K562 (cell line): Measurements from ENCODE around the gene RIPOR2. TPM values are rescaled to one million over a fixed set of nuclear protein-coding genes. Genes with fewer than 3 reads are reported as not detected.
"Not testable (repeated sequence)": the region's sequence is repeated elsewhere in the genome, so short reads cannot be mapped to it uniquely, and the experiment has no call there.

Experiments used
- ATAC-seq: fragments of 200-7000 bp; cut with Tn5 transposase; 3 replicates; pipeline ENCODE4 v1.9.1; 2020; ENCODE audit warnings: moderate library complexity
- BruUV-seq: library from RNA; stranded (reverse); fragments of 400-500 nt; replicated peaks from 2 replicates; lab custom pipeline; 2021; lab: Mats Ljungman, UMichigan
- CTCF ChIA-PET: fragments of 300-600 bp; formaldehyde crosslinking; extraction: SDS; loops from one replicate; lab custom pipeline; 2021; ENCODE audit warnings: low intra/inter-chr PET ratio; lab: Yijun Ruan, JAX
- POLR2A ChIA-PET: fragments of 300-600, 350-650 bp; sonication (Branson Sonifier 250); formaldehyde crosslinking; extraction: SDS; loops from one replicate; lab custom pipeline; 2021; ENCODE audit warnings: antibody characterized with exemption, inconsistent platforms; lab: Yijun Ruan, JAX
- DNase-seq, 4 experiments: peaks; one replicate each; pipeline versions ENCODE4 v3.0.0 to v3.0.0-alpha.2; 2011 to 2018; ENCODE audit warnings: low spot score in 3 of 4, mixed read lengths in 3 of 4; ENCODE audit errors: extremely low read depth in 1 of 4
- FAIRE-seq: peaks from 2 replicates; lab custom pipeline; 2011; peaks lifted over from hg19 to GRCh38; lab: Jason Lieb, UNC
- H2AFZ ChIP-seq: 2 replicates; pipeline ENCODE4 v1.6.0; 2011; ENCODE audit warnings: low read depth, low read length, control low read depth, inconsistent platforms
- H3K27ac ChIP-seq: fragments of 200-600 bp; 3 replicates; pipeline ENCODE4 v1.8.0; 2011; ENCODE audit warnings: low read depth, mild to moderate bottlenecking, control low read depth, inconsistent platforms, low read length, moderate library complexity, mixed read lengths; ENCODE audit errors: extremely low read depth
- H3K27me3 ChIP-seq, 2 experiments: fragments of 300-600 bp in 1 of 2; 2 replicates in 1 of 2; 3 replicates in 1 of 2; pipeline versions ENCODE4 v1.6.0 to v1.8.0; 2011; ENCODE audit warnings: inconsistent platforms in 2 of 2, low read length in 2 of 2, mild to moderate bottlenecking in 1 of 2, mixed read lengths in 1 of 2, moderate library complexity in 1 of 2; ENCODE audit not compliant: control insufficient read depth in 2 of 2, insufficient read depth in 2 of 2
- H3K36me3 ChIP-seq: fragments of 300-600 bp; 3 replicates; pipeline ENCODE4 v1.8.0; 2011; ENCODE audit warnings: mild to moderate bottlenecking, low read length, inconsistent platforms; ENCODE audit not compliant: control insufficient read depth, insufficient read depth
- H3K4me1 ChIP-seq, 2 experiments: fragments of 200-600 bp in 1 of 2; replicated peaks in 1 of 2; 2 replicates in 1 of 2; 3 replicates in 1 of 2; pipeline versions ENCODE4 v1.5.1 to v1.8.0; 2011; ENCODE audit warnings: inconsistent platforms in 2 of 2, low read length in 2 of 2, mild to moderate bottlenecking in 1 of 2, mixed read lengths in 1 of 2, moderate library complexity in 1 of 2; ENCODE audit not compliant: control insufficient read depth in 2 of 2, insufficient read depth in 2 of 2
- H3K4me2 ChIP-seq: 2 replicates; pipeline ENCODE4 v1.6.1; 2011; ENCODE audit warnings: low read length, control low read depth, inconsistent platforms, mixed read lengths; ENCODE audit not compliant: insufficient read depth
- H3K4me3 ChIP-seq: fragments of 200-600 bp; sonication (generic), shearing (Covaris generic); 2 replicates; pipeline ENCODE4 v1.5.1; 2016; ENCODE audit warnings: control low read depth, inconsistent platforms
- H3K79me2 ChIP-seq: fragments of 200-600 bp; 3 replicates; pipeline ENCODE4 v1.8.0; 2011; ENCODE audit warnings: low read length, inconsistent platforms; ENCODE audit not compliant: control insufficient read depth, insufficient read depth
- H3K9ac ChIP-seq, 2 experiments: 2 replicates each; pipeline versions ENCODE4 v1.6.0 to v1.6.1; 2011; ENCODE audit warnings: low read depth in 2 of 2, low read length in 2 of 2, control low read depth in 1 of 2, inconsistent platforms in 1 of 2, mild to moderate bottlenecking in 1 of 2, mixed read lengths in 1 of 2; ENCODE audit not compliant: insufficient read depth in 1 of 2
- H3K9me1 ChIP-seq: one replicate; pipeline ENCODE4 v1.6.0; 2011; ENCODE audit warnings: inconsistent platforms, mild to moderate bottlenecking, low read length, moderate library complexity; ENCODE audit not compliant: control insufficient read depth, insufficient read depth
- H3K9me3 ChIP-seq: replicated peaks from 2 replicates; pipeline ENCODE4 v1.5.1; 2011; ENCODE audit warnings: low read depth, low read length, inconsistent platforms; ENCODE audit not compliant: control insufficient read depth, insufficient read depth
- H4K20me1 ChIP-seq: replicated peaks from 2 replicates; pipeline ENCODE4 v1.6.1; 2011; ENCODE audit warnings: low read length, inconsistent platforms, mixed read lengths; ENCODE audit not compliant: control insufficient read depth, insufficient read depth
- ARID1B ChIP-seq: fragments of 450-650 bp; IDR thresholded peaks from 2 replicates; pipeline ENCODE4 v1.6.1; 2016; ENCODE audit warnings: antibody characterized with exemption, mild to moderate bottlenecking, inconsistent platforms
- CC2D1A ChIP-seq: fragments of 450-650 bp; IDR thresholded peaks from 2 replicates; pipeline ENCODE4 v1.6.1; 2017; ENCODE audit warnings: mild to moderate bottlenecking
- CHD2 ChIP-seq: IDR thresholded peaks from 2 replicates; pipeline ENCODE4 v1.6.1; 2011; ENCODE audit warnings: low read depth, low read length
- CSDE1 ChIP-seq, 2 experiments: fragments of 450-650 bp; IDR thresholded peaks; 2 replicates each; pipeline ENCODE4 v1.6.1; 2016; ENCODE audit warnings: mild to moderate bottlenecking in 1 of 2
- PML ChIP-seq: IDR thresholded peaks from 2 replicates; pipeline ENCODE4 v1.6.1; 2012; ENCODE audit warnings: low read length, inconsistent platforms
- TRIM24 ChIP-seq, 2 experiments: fragments of 450-650 bp; IDR thresholded peaks; 2 replicates each; pipeline ENCODE4 v1.6.1; 2016
- TRIM28 ChIP-seq: fragments of 450-650 bp; IDR thresholded peaks from 2 replicates; pipeline ENCODE4 v1.6.1; 2017
- ZNF224 ChIP-seq: sonication (generic); formaldehyde crosslinking; IDR thresholded peaks from 2 replicates; pipeline ENCODE4 v1.8.0; 2022; ENCODE audit warnings: mild to moderate bottlenecking, missing genetic modification reagents
- ZNF274 ChIP-seq: IDR thresholded peaks from 2 replicates; pipeline ENCODE4 v1.6.1; 2011; ENCODE audit warnings: low read depth, mild to moderate bottlenecking, low read length, moderate library complexity, borderline replicate concordance
- ZNF699 ChIP-seq: fragments of 250-450 bp; sonication (Bioruptor Pico); IDR thresholded peaks from 2 replicates; pipeline ENCODE4 v1.8.0; 2021; ENCODE audit warnings: mild to moderate bottlenecking, moderate library complexity; ENCODE audit not compliant: insufficient replicate concordance
- ZNF785 ChIP-seq: fragments of 250-450 bp; sonication (Bioruptor Pico); IDR thresholded peaks from 2 replicates; pipeline ENCODE4 v1.4.0; 2020; ENCODE audit warnings: mild to moderate bottlenecking
- WGBS: fragments of 100-300 bp; shearing (Covaris generic); methylation state at CpG from one replicate; pipeline ENCODE4 v1.1.6; 2016; ENCODE audit warnings: low coverage, mixed read lengths; ENCODE audit not compliant: insufficient coverage; ENCODE audit errors: missing lambda C conversion rate; 5-methylcytosine and 5-hydroxymethylcytosine counted together
- in situ Hi-C: fragments of 300-500 bp; cut with MboI; formaldehyde crosslinking; loops from 4 replicates; pipeline ENCODE4 v1.15.0; 2018; ENCODE audit warnings: inconsistent platforms, mixed read lengths
- intact Hi-C: fragments of 100-400 bp; cut with micrococcal nuclease; formaldehyde crosslinking; loops from 2 replicates; pipeline ENCODE4 v1.14.2; 2022
- polyA plus RNA-seq, 8 experiments: library from polyadenylated mRNA; depleted of rRNA in 4 of 8; stranded (reverse) in 5 of 8; unstranded in 3 of 8; fragments of >200 nt; fragmentation: Nextera tagmentation in 2 of 8; fragmentation: Illumina TruSeq in 1 of 8; extraction: Ambion mirVana in 2 of 8; extraction: Trizol in 1 of 8; gene quantifications; 2 replicates each; pipeline versions ENCODE4 v1.2.1 to v1.2.3, GENCODE V29; 2011 to 2014; ENCODE audit warnings: inconsistent platforms in 1 of 8, missing spikeins in 1 of 8
- total RNA-seq, 7 experiments: library from RNA; depleted of rRNA in 6 of 7; stranded (reverse); fragments of >200 nt in 6 of 7; fragmentation: Illumina TruSeq in 2 of 7; extraction: Trizol in 2 of 7; gene quantifications; 2 replicates each; pipeline versions ENCODE4 v1.2.1 to v1.2.3, GENCODE V29; 2011 to 2021; ENCODE audit warnings: low replicate concordance in 1 of 7
- TF ChIP-seq, protein P1 (sequence below): sonication (generic); formaldehyde crosslinking; IDR thresholded peaks from 2 replicates; pipeline ENCODE4 v1.8.1; 2022; ENCODE audit warnings: missing genetic modification reagents
- TF ChIP-seq, protein P2 (sequence below): sonication (generic); formaldehyde crosslinking; IDR thresholded peaks from 2 replicates; pipeline ENCODE4 v1.9.0; 2022; ENCODE audit warnings: mild to moderate bottlenecking, missing genetic modification reagents
- TF ChIP-seq, protein P3 (sequence below): fragments of 450-650 bp; IDR thresholded peaks from 2 replicates; pipeline ENCODE4 v1.6.1; 2018; ENCODE audit warnings: mild to moderate bottlenecking, low read depth; ENCODE audit not compliant: partially characterized antibody

RIPOR2 gene
- total and polyA plus RNA-seq, 9 of the 15 experiments (the other 6 are each of a cell fraction or from before 2014, with no cell fraction given), result 0.04 to 1.0 (median 0.47) TPM; not detected in 2

DNA sequence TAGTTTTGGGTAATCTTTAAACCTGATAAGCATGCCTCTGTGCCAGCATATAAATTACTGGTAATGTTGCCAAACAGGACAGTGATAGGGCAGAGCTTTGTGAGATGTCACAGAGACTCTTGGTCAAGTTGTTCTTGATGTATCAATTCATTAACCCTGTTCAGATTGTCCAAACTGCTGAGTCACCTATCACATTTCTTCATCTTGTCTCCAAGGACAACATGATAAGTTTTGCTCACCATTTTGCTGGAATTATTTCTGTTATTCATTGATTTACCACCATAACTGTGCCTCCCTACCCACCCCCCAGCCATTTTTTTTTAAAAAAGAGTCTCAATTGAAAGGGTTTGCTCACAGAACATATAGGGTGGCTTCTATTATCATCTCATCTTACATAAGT lies 180.5 kb downstream of the RIPOR2 start (continued):
- no peak for TF ChIP-seq ZNF699 (CRISPR knock-in tag)
- TF ChIP-seq ZNF224 (CRISPR knock-in tag), result no peak
- TF ChIP-seq, protein P1, sequence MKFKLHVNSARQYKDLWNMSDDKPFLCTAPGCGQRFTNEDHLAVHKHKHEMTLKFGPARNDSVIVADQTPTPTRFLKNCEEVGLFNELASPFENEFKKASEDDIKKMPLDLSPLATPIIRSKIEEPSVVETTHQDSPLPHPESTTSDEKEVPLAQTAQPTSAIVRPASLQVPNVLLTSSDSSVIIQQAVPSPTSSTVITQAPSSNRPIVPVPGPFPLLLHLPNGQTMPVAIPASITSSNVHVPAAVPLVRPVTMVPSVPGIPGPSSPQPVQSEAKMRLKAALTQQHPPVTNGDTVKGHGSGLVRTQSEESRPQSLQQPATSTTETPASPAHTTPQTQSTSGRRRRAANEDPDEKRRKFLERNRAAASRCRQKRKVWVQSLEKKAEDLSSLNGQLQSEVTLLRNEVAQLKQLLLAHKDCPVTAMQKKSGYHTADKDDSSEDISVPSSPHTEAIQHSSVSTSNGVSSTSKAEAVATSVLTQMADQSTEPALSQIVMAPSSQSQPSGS (CRISPR knock-in tag), result no peak
- no peak for TF ChIP-seq ZNF274
- TF ChIP-seq PML, result no peak
- TF ChIP-seq, protein P2, sequence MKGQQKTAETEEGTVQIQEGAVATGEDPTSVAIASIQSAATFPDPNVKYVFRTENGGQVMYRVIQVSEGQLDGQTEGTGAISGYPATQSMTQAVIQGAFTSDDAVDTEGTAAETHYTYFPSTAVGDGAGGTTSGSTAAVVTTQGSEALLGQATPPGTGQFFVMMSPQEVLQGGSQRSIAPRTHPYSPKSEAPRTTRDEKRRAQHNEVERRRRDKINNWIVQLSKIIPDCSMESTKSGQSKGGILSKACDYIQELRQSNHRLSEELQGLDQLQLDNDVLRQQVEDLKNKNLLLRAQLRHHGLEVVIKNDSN (CRISPR knock-in tag), result no peak
- TF ChIP-seq ARID1B, result peak; percentile 51
- TF ChIP-seq CSDE1 (IDR thresholded peaks at IDR 0.05), result no peak
- TF ChIP-seq ZNF785 (CRISPR knock-in tag), result no peak

DNA sequence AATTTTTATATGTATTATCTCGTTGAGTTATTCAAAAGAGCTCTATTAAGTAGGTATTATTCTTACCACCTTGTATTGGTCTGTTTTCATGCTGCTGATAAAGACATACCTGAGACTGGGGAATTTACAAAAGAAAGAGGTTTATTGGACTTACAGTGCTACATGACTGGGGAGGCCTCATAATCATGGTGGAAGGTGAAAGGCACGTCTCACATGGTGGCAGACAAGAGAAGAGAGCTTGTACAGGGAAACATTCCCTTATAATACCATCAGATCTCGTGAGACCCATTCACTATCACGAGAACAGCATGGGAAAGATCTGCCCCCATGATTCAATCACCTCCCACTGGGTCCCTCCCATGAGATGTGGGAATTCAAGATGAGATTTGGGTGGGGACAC lies 181.4 kb downstream of the RIPOR2 start:
- POLR2A ChIA-PET, result interaction anchor here (0.9 to 2.2 kb wide), 2 partner anchors 11 to 17 kb away, joined by 3 to 9 read pairs; no protein-coding TSS in a partner anchor
- in situ Hi-C loops, intact Hi-C loops: not testable (repeated sequence)

More for the DNA sequence above, 181.4 kb downstream of the RIPOR2 start:
- H3K27me3 ChIP-seq, BruUV-seq, H2AFZ ChIP-seq, H3K79me2 ChIP-seq, H3K4me3 ChIP-seq, H3K4me2 ChIP-seq, CTCF ChIA-PET, H3K9ac ChIP-seq, H4K20me1 ChIP-seq, H3K9me3 ChIP-seq, H3K36me3 ChIP-seq, ATAC-seq, DNase-seq, FAIRE-seq, H3K27ac ChIP-seq, H3K9me1 ChIP-seq: not testable (repeated sequence)
- WGBS, result 31% methylated on average over 4 of the region's 4 CpGs
- peak; percentile 61; the same call in 1 of the 2 replicates for TF ChIP-seq CHD2
- peak; percentile 61; the same call in 1 of the 2 replicates for TF ChIP-seq TRIM28
- TF ChIP-seq, protein P3, sequence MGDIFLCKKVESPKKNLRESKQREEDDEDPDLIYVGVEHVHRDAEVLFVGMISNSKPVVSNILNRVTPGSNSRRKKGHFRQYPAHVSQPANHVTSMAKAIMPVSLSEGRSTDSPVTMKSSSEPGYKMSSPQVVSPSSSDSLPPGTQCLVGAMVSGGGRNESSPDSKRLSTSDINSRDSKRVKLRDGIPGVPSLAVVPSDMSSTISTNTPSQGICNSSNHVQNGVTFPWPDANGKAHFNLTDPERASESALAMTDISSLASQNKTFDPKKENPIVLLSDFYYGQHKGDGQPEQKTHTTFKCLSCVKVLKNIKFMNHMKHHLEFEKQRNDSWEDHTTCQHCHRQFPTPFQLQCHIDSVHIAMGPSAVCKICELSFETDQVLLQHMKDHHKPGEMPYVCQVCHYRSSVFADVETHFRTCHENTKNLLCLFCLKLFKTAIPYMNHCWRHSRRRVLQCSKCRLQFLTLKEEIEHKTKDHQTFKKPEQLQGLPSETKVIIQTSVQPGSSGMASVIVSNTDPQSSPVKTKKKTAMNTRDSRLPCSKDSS, result peak; percentile 49
- 0 out of 4 replicates have a peak, but pooled peaks of 1 of the 2 experiments have one; percentile 12 for TF ChIP-seq TRIM24 (IDR thresholded peaks at IDR 0.05)
- 0 out of 2 replicates have a peak, but pooled peaks have one; percentile 20 for TF ChIP-seq CC2D1A
- peaks cover 0 to 17% of the 10 kb centered on the region in 2 experiments; a peak in 3 of 5 replicates for H3K4me1 ChIP-seq
